HAP-1 (cell line): Measurements from ENCODE around the gene GSG1.
A peak's percentile ranks its signal among the peaks of the same experiment; 100 is the strongest.

Experiments used
- DNase-seq, 2 experiments: peaks; one replicate each; pipeline ENCODE4 v3.0.0-alpha.2; 2016 to 2020; ENCODE audit warnings: low spot score in 2 of 2
- H3K27me3 ChIP-seq: fragments of 250-450 bp; sonication (Bioruptor Pico); 2 replicates; pipeline ENCODE4 v1.5.1; 2020; ENCODE audit warnings: low read depth, mild to moderate bottlenecking, moderate library complexity
- H3K36me3 ChIP-seq: fragments of 250-450 bp; sonication (Bioruptor Pico); replicated peaks from 2 replicates; pipeline ENCODE4 v1.5.1; 2020; ENCODE audit warnings: mild to moderate bottlenecking
- H3K4me1 ChIP-seq: fragments of 250-450 bp; sonication (Bioruptor Pico); 2 replicates; pipeline ENCODE4 v1.5.1; 2020; ENCODE audit warnings: mild to moderate bottlenecking
- H3K4me3 ChIP-seq: fragments of 250-450 bp; sonication (Bioruptor Pico); 2 replicates; pipeline ENCODE4 v1.5.1; 2020; ENCODE audit warnings: mild to moderate bottlenecking, moderate library complexity
- H3K9me3 ChIP-seq: fragments of 250-450 bp; sonication (Bioruptor Pico); 2 replicates; pipeline ENCODE4 v1.5.1; 2020; ENCODE audit warnings: mild to moderate bottlenecking, moderate library complexity
- in situ Hi-C: fragments of 300-500 bp; cut with MboI; formaldehyde crosslinking; loops from 3 replicates; pipeline ENCODE4 v1.14.3; 2020; ENCODE audit warnings: low sequenced_read_pairs, inconsistent platforms, mixed read lengths

The GSG1 gene

GRCh38 chr12:13103391-13104033 is at the start of gene GSG1:
TSS of gene GSG1 (minus strand) at chr12:13103667. CDS start at chr12:13103512, 155 bp downstream.
- Histone ChIP-seq H3K4me3 (no peak within 1 kb of the TSS), H3K4me1 (peaks cover 18% of the 10 kb centered on the region), H3K36me3 (no peaks in the 10 kb centered on the region), H3K9me3 (no peaks in the 10 kb centered on the region), H3K27me3 (no peaks in the 10 kb centered on the region)
- no peak for DNase-seq
- in situ Hi-C loops = loop anchor here (5.0 kb wide), 1 partner anchor 109 kb away; no protein-coding TSS in a partner anchor

GRCh38 chr12:13153180-13153579 is 49.7 kb upstream of the GSG1 start:
- no peaks in the 10 kb centered on the region for H3K36me3 ChIP-seq
- no peaks in the 10 kb centered on the region for H3K9me3 ChIP-seq
- in situ Hi-C loops = no loop called here
- H3K4me1 ChIP-seq = no peaks in the 10 kb centered on the region
- H3K4me3 ChIP-seq = no peak overlapping the region
- no peaks in the 10 kb centered on the region for H3K27me3 ChIP-seq
- DNase-seq = no peak

GRCh38 chr12:13152756-13153155 is 49.3 kb upstream of the GSG1 start:
- Histone ChIP-seq H3K9me3 (no peaks in the 10 kb centered on the region), H3K4me1 (no peaks in the 10 kb centered on the region), H3K27me3 (no peaks in the 10 kb centered on the region), H3K4me3 (no peak overlapping the region), H3K36me3 (no peaks in the 10 kb centered on the region)
- no peak for DNase-seq
- in situ Hi-C loops = no loop called here

GRCh38 chr12:13152281-13152680 is 48.8 kb upstream of the GSG1 start:
- Histone ChIP-seq H3K27me3 (no peaks in the 10 kb centered on the region), H3K4me1 (no peaks in the 10 kb centered on the region), H3K36me3 (no peaks in the 10 kb centered on the region), H3K9me3 (no peaks in the 10 kb centered on the region), H3K4me3 (no peak overlapping the region)
- no peak for DNase-seq
- in situ Hi-C loops = no loop called here

- Histone ChIP-seq H3K27me3 (no peaks in the 10 kb centered on the region), H3K9me3 (no peaks in the 10 kb centered on the region), H3K36me3 (no peaks in the 10 kb centered on the region), H3K4me1 (no peaks in the 10 kb centered on the region), H3K4me3 (no peak overlapping the region)
- no peak for DNase-seq
- in situ Hi-C loops = no loop called here
These were observed 45.9 kb upstream of the GSG1 start for GRCh38 chr12:13149411-13149810.

GRCh38 chr12:13148485-13148847 is 45.0 kb upstream of the GSG1 start:
- H3K36me3 ChIP-seq = no peaks in the 10 kb centered on the region
- H3K27me3 ChIP-seq = no peaks in the 10 kb centered on the region
- no peaks in the 10 kb centered on the region for H3K9me3 ChIP-seq
- in situ Hi-C loops = no loop called here
- no peaks in the 10 kb centered on the region for H3K4me1 ChIP-seq
- DNase-seq = no peak
- H3K4me3 ChIP-seq = no peak overlapping the region

GRCh38 chr12:13147688-13148484 is 44.4 kb upstream of the GSG1 start:
- no peaks in the 10 kb centered on the region for H3K36me3 ChIP-seq
- in situ Hi-C loops = no loop called here
- H3K9me3 ChIP-seq = no peaks in the 10 kb centered on the region
- no peak for DNase-seq
- no peaks in the 10 kb centered on the region for H3K27me3 ChIP-seq
- no peak overlapping the region for H3K4me3 ChIP-seq
- H3K4me1 ChIP-seq = no peaks in the 10 kb centered on the region

GRCh38 chr12:13146336-13146938 is 43.0 kb upstream of the GSG1 start:
- Histone ChIP-seq H3K27me3 (no peaks in the 10 kb centered on the region), H3K4me3 (no peak overlapping the region), H3K36me3 (no peaks in the 10 kb centered on the region), H3K9me3 (no peaks in the 10 kb centered on the region), H3K4me1 (no peaks in the 10 kb centered on the region)
- in situ Hi-C loops = no loop called here
- DNase-seq = no peak

- no peak for DNase-seq
- in situ Hi-C loops = no loop called here
- H3K4me1 ChIP-seq = no peaks in the 10 kb centered on the region
These were observed 40.9 kb upstream of the GSG1 start for GRCh38 chr12:13144266-13144828.

GRCh38 chr12:13142747-13143146 is 39.3 kb upstream of the GSG1 start:
- H3K4me3 ChIP-seq = no peak overlapping the region
- no peaks in the 10 kb centered on the region for H3K9me3 ChIP-seq
- no peak for DNase-seq
- no peaks in the 10 kb centered on the region for H3K36me3 ChIP-seq
- H3K4me1 ChIP-seq = no peaks in the 10 kb centered on the region
- in situ Hi-C loops = no loop called here
- H3K27me3 ChIP-seq = no peaks in the 10 kb centered on the region

More at GRCh38 chr12:13144266-13144828, 40.9 kb upstream of the GSG1 start:
- H3K9me3 ChIP-seq = no peaks in the 10 kb centered on the region
- H3K4me3 ChIP-seq = no peak overlapping the region
- no peaks in the 10 kb centered on the region for H3K27me3 ChIP-seq
- H3K36me3 ChIP-seq = no peaks in the 10 kb centered on the region

GRCh38 chr12:13141686-13142085 is 38.2 kb upstream of the GSG1 start:
- H3K4me1 ChIP-seq = no peaks in the 10 kb centered on the region
- H3K4me3 ChIP-seq = no peak overlapping the region
- H3K27me3 ChIP-seq = no peaks in the 10 kb centered on the region
- DNase-seq = no peak
- H3K9me3 ChIP-seq = no peaks in the 10 kb centered on the region
- H3K36me3 ChIP-seq = no peaks in the 10 kb centered on the region
- in situ Hi-C loops = no loop called here

- in situ Hi-C loops = no loop called here
- DNase-seq = peak in 1 of 2 experiments; percentile 25
These were observed 32.1 kb upstream of the GSG1 start for GRCh38 chr12:13135371-13136178.

GRCh38 chr12:13133886-13134285 is 30.4 kb upstream of the GSG1 start:
- Histone ChIP-seq H3K4me3 (no peak overlapping the region), H3K27me3 (no peaks in the 10 kb centered on the region), H3K36me3 (no peaks in the 10 kb centered on the region), H3K4me1 (peaks cover 41% of the 10 kb centered on the region), H3K9me3 (no peaks in the 10 kb centered on the region)
- DNase-seq = no peak
- in situ Hi-C loops = no loop called here

More at GRCh38 chr12:13135371-13136178, 32.1 kb upstream of the GSG1 start:
- H3K4me1 ChIP-seq = peaks cover 24% of the 10 kb centered on the region
- H3K4me3 ChIP-seq = no peak overlapping the region
- no peaks in the 10 kb centered on the region for H3K9me3 ChIP-seq
- no peaks in the 10 kb centered on the region for H3K36me3 ChIP-seq
- no peaks in the 10 kb centered on the region for H3K27me3 ChIP-seq
